ENCODE results near the gene GNE. TPM values are rescaled to one million over a fixed set of nuclear protein-coding genes. Genes with fewer than 3 reads are reported as not detected.
A peak's percentile ranks its signal among the peaks of the same experiment; 100 is the strongest.
"Not testable (repeated sequence)": the region's sequence is repeated elsewhere in the genome, so short reads cannot be mapped to it uniquely, and the experiment has no call there.

GNE gene
- total RNA-seq, 1 donor from 2014 or later, result 13.7 TPM

DNA sequence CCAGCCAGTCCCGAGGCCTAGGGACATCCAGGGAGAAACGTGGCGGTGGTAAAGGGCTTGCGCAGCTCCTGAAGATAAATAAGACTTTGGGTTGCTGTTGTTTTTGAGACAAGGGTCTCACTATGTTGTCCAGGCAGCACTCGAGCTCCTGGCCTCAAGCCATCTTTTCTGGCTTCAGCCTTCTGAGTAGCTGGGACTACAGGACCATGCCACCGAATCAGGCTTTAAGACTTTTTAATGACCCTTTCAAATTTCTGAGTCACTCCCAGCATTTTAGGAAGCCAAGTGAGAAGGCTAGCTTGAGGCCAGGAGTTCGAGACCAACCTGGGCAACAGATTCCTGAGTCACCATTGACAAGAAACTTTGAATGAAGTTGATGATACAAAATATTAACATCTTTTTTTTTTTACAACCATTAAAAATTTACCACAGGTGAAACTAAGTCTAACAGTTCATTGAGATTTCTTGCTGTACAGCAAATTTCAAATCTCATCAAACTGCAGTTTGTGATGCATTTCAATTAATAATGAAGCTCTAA is 817 bp upstream of the GNE start:
- Histone ChIP-seq H3K4me3 (peak overlapping the region; percentile 90), H3K27ac (peak overlapping the region; percentile 96), H3K36me3 (no peaks in the 10 kb centered on the region), H3K9me3 (no peaks in the 10 kb centered on the region), H3K4me1 (peaks cover 14% of the 10 kb centered on the region), H3K27me3 (no peaks in the 10 kb centered on the region)
- no peak for DNase-seq
- intact Hi-C loops (cut with DNase I), result no loop called here
- no peak for ATAC-seq
- TF ChIP-seq, protein P1, sequence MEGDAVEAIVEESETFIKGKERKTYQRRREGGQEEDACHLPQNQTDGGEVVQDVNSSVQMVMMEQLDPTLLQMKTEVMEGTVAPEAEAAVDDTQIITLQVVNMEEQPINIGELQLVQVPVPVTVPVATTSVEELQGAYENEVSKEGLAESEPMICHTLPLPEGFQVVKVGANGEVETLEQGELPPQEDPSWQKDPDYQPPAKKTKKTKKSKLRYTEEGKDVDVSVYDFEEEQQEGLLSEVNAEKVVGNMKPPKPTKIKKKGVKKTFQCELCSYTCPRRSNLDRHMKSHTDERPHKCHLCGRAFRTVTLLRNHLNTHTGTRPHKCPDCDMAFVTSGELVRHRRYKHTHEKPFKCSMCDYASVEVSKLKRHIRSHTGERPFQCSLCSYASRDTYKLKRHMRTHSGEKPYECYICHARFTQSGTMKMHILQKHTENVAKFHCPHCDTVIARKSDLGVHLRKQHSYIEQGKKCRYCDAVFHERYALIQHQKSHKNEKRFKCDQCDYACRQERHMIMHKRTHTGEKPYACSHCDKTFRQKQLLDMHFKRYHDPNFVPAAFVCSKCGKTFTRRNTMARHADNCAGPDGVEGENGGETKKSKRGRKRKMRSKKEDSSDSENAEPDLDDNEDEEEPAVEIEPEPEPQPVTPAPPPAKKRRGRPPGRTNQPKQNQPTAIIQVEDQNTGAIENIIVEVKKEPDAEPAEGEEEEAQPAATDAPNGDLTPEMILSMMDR (IDR thresholded peaks at IDR 0.05), result no peak

DNA sequence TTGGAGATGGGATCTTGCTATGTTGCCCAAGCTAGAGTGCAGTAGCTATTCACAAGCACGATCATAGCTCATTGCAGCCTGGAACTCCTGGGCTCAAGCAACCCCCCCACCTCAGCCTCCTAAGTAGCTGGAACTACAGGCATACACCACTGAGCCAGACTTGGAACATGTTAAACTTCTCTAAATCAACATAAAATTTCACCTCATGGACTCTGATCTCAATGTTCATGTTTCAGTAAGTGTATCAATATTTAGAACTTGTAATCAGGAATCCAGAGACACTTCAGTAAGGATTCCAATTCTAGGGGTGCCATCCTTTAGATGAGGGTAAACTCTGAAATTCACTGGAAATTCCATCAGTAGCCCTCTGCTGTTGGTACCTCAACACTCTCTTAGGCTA is 6.8 kb downstream of the GNE start:
- no peaks in the 10 kb centered on the region for H3K9me3 ChIP-seq
- intact Hi-C loops (cut with DNase I), result no loop called here
- H3K27me3 ChIP-seq, result no peaks in the 10 kb centered on the region
- no peak for DNase-seq
- H3K36me3 ChIP-seq, result peaks cover 13% of the 10 kb centered on the region
- H3K4me3 ChIP-seq, result no peak overlapping the region
- ATAC-seq, result no peak
- no peak overlapping the region for H3K27ac ChIP-seq
- H3K4me1 ChIP-seq, result peaks cover 1% of the 10 kb centered on the region
- TF ChIP-seq, protein P1 (IDR thresholded peaks at IDR 0.05), result no peak

DNA sequence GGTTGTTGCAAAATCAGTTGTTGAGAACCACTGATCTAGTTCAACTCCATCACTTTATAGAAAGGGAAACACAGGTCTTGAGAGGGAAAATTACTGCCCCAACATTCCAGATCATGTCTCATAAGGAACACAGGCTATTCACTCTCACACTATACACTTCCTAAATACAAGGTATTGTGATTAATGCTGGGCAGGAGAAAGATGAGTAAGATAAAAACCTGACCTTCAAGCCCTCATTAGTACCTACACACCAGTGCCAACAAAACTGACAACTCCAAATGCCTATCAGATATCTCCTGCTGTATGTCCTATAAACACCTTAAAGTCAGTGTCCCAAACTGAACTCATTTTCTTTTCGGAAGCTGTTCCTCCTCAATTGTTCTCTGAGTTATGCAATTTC is 8.2 kb downstream of the GNE start:
- TF ChIP-seq, protein P1 (IDR thresholded peaks at IDR 0.05), result no peak
- ATAC-seq (no peak), DNase-seq (no peak)
- H3K36me3 ChIP-seq, result peaks cover 25% of the 10 kb centered on the region
- intact Hi-C loops (cut with DNase I), result no loop called here
- H3K4me1 ChIP-seq, result no peaks in the 10 kb centered on the region
- no peak overlapping the region for H3K4me3 ChIP-seq
- H3K27me3 ChIP-seq, result no peaks in the 10 kb centered on the region
- H3K9me3 ChIP-seq, result no peaks in the 10 kb centered on the region
- H3K27ac ChIP-seq, result no peak overlapping the region

DNA sequence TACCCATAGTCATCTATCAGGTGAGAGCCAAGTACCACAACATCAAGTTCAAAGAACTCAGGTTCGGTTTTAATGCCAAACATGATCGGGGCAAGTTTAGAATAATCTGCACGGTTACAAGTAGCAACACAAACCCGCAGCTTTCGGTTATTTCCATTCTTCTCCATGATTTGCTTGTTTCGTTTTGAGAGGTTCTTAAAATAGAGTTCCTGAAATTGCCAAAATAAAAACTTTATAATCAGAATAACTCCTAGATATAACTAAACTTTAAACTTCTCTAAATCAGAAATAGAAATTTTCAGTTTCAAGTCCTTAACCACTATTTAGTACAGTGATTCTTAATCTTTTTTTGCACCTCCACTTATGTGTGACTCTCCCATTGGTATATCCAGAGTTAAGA is 9.1 kb downstream of the GNE start:
- DNase-seq, result no peak
- no peak overlapping the region for H3K27ac ChIP-seq
- intact Hi-C loops (cut with DNase I), result no loop called here
- no peaks in the 10 kb centered on the region for H3K9me3 ChIP-seq
- no peaks in the 10 kb centered on the region for H3K27me3 ChIP-seq
- peaks cover 29% of the 10 kb centered on the region for H3K36me3 ChIP-seq
- TF ChIP-seq, protein P1 (IDR thresholded peaks at IDR 0.05), result no peak
- H3K4me3 ChIP-seq, result no peak overlapping the region
- H3K4me1 ChIP-seq, result no peaks in the 10 kb centered on the region
- ATAC-seq, result no peak

DNA sequence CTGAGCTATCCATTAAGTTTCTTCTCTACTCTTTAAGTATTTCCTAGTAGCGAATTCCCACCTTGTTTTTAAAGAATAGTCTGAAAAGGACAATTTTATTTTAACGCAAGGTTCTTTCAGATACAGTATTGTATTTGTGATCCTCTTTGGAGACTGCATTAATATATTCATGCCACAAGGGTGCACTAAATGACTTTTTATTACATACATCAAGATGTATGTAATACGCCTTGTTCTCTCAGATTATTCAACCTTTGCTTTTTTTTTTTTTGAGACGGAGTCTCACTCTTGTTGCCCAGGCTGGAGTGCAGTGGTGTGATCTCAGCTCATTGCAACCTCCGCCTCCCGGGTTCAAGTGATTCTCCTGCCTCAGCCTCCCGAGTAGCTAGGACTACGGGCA is 10.2 kb downstream of the GNE start:
- H3K9me3 ChIP-seq; H3K4me3 ChIP-seq; H3K27me3 ChIP-seq; H3K27ac ChIP-seq; DNase-seq; intact Hi-C loops (cut with DNase I); H3K4me1 ChIP-seq: not testable (repeated sequence)
- peak; percentile 77 for ATAC-seq
- peaks cover 35% of the 10 kb centered on the region for H3K36me3 ChIP-seq
- TF ChIP-seq, protein P1 (IDR thresholded peaks at IDR 0.05), result peak; percentile 33

DNA sequence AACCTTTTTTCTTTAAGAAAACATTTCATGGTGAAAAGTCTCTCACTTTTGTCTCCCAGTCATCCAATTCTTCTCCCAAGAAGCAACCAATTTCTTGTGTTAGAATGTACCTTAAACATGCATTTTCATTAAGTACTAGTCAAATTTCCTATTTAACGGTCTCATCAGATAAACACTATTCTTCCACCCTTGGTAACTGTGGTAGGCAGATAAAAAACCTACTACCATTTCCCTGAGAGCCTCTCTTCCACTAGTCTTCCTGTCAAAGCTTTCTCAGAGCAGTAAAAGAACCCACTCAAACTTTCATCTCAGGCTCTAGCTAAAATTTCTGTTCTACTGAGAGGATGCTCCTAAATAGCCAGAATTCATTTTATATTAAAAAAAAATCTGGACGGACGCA is 10.9 kb downstream of the GNE start:
- Histone ChIP-seq H3K27me3 (no peaks in the 10 kb centered on the region), H3K4me1 (no peaks in the 10 kb centered on the region), H3K27ac (no peak overlapping the region), H3K9me3 (no peaks in the 10 kb centered on the region), H3K4me3 (no peak overlapping the region), H3K36me3 (peaks cover 38% of the 10 kb centered on the region)
- TF ChIP-seq, protein P1 (IDR thresholded peaks at IDR 0.05), result no peak
- ATAC-seq (no peak), DNase-seq (no peak)
- intact Hi-C loops (cut with DNase I), result no loop called here
